ENCODE results near the gene LIPE.

GRCh38 chr19:42386974-42387707, 40.0 kb downstream of the LIPE start:
- TF ChIP-seq, protein P1, sequence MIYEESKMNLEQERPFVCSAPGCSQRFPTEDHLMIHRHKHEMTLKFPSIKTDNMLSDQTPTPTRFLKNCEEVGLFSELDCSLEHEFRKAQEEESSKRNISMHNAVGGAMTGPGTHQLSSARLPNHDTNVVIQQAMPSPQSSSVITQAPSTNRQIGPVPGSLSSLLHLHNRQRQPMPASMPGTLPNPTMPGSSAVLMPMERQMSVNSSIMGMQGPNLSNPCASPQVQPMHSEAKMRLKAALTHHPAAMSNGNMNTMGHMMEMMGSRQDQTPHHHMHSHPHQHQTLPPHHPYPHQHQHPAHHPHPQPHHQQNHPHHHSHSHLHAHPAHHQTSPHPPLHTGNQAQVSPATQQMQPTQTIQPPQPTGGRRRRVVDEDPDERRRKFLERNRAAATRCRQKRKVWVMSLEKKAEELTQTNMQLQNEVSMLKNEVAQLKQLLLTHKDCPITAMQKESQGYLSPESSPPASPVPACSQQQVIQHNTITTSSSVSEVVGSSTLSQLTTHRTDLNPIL (CRISPR knock-in tag; IDR thresholded peaks at IDR 0.05; ENCODE audit: low read depth): no peak
- TF ChIP-seq PATZ1 (CRISPR knock-in tag; IDR thresholded peaks at IDR 0.05; ENCODE audit: borderline replicate concordance): no peak
- no peak for TF ChIP-seq ZC3H10 (CRISPR knock-in tag; IDR thresholded peaks at IDR 0.05)
- no peak for TF ChIP-seq CSDC2 (CRISPR knock-in tag; IDR thresholded peaks at IDR 0.05)
- TF ChIP-seq ESRRG (CRISPR knock-in tag; IDR thresholded peaks at IDR 0.05): no peak
- TF ChIP-seq ZNF70 (CRISPR knock-in tag; IDR thresholded peaks at IDR 0.05): no peak
- no peak for TF ChIP-seq ARNTL (CRISPR knock-in tag; IDR thresholded peaks at IDR 0.05; ENCODE audit: borderline replicate concordance, low read depth)
- TF ChIP-seq PPARA (CRISPR knock-in tag; IDR thresholded peaks at IDR 0.05; ENCODE audit: borderline replicate concordance): no peak
- TF ChIP-seq, protein P2, sequence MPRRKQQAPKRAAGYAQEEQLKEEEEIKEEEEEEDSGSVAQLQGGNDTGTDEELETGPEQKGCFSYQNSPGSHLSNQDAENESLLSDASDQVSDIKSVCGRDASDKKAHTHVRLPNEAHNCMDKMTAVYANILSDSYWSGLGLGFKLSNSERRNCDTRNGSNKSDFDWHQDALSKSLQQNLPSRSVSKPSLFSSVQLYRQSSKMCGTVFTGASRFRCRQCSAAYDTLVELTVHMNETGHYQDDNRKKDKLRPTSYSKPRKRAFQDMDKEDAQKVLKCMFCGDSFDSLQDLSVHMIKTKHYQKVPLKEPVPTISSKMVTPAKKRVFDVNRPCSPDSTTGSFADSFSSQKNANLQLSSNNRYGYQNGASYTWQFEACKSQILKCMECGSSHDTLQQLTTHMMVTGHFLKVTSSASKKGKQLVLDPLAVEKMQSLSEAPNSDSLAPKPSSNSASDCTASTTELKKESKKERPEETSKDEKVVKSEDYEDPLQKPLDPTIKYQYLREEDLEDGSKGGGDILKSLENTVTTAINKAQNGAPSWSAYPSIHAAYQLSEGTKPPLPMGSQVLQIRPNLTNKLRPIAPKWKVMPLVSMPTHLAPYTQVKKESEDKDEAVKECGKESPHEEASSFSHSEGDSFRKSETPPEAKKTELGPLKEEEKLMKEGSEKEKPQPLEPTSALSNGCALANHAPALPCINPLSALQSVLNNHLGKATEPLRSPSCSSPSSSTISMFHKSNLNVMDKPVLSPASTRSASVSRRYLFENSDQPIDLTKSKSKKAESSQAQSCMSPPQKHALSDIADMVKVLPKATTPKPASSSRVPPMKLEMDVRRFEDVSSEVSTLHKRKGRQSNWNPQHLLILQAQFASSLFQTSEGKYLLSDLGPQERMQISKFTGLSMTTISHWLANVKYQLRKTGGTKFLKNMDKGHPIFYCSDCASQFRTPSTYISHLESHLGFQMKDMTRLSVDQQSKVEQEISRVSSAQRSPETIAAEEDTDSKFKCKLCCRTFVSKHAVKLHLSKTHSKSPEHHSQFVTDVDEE (CRISPR knock-in tag; IDR thresholded peaks at IDR 0.05): no peak
